CMK (cell line): ENCODE measurements around the gene ZFYVE27.
A peak's percentile ranks its signal among the peaks of the same experiment; 100 is the strongest.

Source experiments
- DNase-seq: peaks from one replicate; pipeline ENCODE4 v3.0.0-alpha.2; 2010; ENCODE audit warnings: low read depth

Gene ZFYVE27

DNA sequence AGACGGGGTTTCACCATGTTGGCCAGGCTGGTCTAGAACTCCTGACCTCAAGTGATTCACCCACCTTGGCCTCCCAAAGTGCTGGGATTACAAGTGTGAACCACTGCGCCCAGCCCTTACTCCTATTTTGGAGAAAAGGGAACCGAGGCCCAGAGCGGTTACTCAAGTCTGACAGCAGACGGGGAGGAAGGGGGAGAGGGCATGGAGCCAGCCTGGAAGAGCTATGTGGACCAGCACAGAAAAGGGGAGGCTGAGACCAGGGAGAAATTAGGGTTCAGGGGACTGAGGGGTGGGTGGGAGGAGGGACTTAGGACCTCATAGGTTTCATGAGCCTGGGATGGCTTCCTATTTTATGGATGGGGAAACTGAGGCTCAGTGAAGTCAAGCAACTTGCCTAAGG lies 33.3 kb downstream of the ZFYVE27 start:
- DNase-seq, result no peak

GRCh38 chr10:97771055-97771891 lies 34.3 kb downstream of the ZFYVE27 start:
- no peak for DNase-seq

GRCh38 chr10:97771913-97772823 lies 35.2 kb downstream of the ZFYVE27 start, which contains the start of gene SFRP5:
TSS of gene SFRP5 (minus strand) at chr10:97771999. CDS start at chr10:97771833, 166 bp downstream.
- peak; percentile 83 for DNase-seq

DNA sequence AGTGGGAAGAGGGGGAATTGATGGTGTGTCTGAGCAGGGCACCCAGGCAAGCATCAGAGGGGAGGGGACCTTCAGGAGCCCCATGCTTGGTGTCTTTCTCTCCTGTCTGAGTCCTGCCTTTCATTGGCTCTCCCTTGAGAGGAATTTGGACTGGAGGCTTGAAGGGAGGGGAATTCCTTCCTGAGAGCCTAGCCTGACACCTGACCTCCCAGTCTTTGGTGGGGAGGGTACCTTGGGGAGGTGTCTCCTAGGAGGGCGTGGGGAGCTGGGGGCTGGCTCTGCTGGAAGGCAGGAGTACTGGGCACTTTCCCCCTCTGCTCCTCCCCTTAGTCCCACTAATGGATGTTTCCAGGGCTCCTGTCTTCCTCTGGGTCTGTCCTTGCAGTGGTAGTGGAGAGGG lies 36.2 kb downstream of the ZFYVE27 start:
- DNase-seq, result no peak

GRCh38 chr10:97774811-97775294 lies 37.9 kb downstream of the ZFYVE27 start:
- no peak for DNase-seq

DNA sequence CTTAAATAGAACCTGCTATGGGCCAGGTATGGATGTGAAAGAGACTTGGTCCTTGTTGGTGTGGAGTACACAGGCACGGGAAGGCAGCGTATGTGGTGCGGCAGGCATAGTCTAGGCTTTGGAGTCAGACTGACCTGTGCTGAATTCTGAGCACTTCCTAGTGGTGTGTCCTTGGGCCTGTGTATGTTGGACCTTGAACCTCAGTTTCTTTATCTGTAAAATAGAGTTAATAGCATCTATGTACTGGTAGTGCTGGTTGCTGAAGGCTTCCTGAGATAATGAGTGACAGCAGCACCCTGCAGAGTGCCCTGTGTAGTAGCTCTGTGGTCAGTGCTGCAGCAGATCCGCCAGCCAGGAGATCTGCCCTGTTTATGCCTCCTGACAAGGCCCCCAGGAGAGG lies 40.2 kb downstream of the ZFYVE27 start:
- no peak for DNase-seq

- DNase-seq, result no peak
Observed at GRCh38 chr10:97778452-97779302, 41.7 kb downstream of the ZFYVE27 start.

GRCh38 chr10:97779492-97779891 lies 42.6 kb downstream of the ZFYVE27 start:
- DNase-seq, result no peak

DNA sequence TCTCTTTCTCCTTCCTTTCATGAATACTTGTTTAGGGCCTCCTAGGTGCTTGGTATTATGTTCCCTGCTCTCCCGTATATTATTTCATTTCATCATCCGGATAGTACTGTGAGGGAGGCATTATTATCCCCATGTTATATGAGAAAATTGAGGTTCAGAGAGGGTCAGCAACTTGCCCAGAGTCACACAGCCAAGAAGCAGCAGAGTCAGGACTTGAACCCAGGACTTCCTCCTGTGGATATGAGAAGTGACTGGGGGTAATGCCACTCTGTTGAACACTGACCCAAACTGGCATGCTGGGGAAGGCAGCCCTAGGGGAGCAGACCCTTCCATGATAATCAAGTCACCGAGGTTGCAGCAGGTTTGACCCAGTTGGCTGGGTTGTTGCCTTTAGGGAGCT lies 43.0 kb downstream of the ZFYVE27 start:
- no peak for DNase-seq

DNA sequence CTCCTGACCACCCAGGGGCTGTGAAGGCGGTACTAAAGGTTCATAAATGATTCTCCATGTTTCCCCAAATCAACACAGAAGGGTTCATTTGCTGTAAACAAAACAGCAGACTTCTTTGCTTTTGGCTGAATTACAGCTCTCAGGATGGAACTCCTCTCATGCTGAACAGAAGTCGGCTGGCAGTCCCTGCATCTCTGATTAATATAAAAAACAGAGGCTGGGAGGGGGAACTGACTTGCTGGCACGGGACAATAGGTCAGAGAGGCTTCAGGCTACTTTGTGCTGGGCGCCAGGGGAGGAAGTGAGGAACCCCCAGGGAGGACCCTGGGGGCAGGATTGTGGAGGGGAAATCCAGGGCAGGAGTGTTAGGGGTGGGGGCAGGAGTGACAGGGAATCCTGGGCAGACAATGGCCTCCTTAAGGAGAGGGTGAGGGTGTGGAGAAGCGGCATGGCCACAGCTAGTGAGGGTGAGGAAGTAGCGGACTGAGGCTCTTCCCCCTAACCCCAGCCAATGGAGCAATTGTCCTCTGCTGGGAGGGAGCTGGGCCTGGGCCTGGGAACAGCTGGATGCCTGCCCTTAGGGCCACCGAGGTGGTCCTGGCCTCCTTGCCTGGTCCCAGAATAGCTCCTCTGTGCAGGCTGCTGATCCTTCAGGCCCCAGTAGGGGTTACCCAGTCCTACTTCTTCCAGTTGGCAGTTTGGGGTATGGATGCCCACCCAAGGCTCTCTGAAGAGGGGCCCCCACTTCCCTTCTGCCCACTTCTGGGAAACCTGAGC lies 44.1 kb downstream of the ZFYVE27 start:
- DNase-seq, result no peak

DNA sequence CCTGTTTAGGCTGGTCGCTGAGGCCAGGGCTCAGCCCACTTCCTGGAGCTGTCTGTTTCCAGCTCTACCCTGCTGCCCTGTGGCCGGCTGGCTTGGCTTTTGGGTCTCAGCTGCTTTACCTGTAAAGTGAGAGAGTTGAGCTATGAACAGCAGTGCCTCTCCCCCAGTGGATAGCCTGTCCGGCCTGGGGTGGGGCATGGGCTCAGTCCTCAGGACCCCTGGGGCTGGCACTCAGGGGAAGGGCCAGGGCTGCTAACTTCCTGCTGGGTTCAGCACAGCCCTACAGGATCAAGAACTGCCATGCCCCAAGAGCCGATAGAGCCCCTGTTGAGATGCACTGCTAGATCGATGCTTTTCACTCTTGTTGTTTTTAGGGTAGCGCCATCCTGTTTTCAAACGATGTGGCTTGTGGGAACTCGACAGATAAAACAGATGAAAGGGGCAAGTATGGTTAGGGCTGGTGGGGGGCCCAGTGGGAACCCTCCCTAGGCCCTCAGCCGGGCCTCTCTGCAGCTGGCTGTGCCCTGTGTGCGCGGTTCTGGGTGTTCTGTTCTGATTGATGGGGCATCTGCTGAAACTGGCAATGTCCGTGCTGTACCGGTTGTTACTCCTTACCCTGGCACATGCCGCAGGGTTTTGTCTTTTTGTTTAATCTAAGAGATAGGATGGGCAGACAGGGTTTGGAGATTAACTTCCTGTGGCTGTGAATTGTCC lies 44.8 kb downstream of the ZFYVE27 start:
- peak; percentile 73 for DNase-seq

- DNase-seq, result no peak
Observed at GRCh38 chr10:97782455-97783228, 45.7 kb downstream of the ZFYVE27 start.

- no peak for DNase-seq
Observed at GRCh38 chr10:97784200-97784810, 47.4 kb downstream of the ZFYVE27 start.

- no peak for DNase-seq
Observed at GRCh38 chr10:97785231-97785630, 48.3 kb downstream of the ZFYVE27 start.

DNA sequence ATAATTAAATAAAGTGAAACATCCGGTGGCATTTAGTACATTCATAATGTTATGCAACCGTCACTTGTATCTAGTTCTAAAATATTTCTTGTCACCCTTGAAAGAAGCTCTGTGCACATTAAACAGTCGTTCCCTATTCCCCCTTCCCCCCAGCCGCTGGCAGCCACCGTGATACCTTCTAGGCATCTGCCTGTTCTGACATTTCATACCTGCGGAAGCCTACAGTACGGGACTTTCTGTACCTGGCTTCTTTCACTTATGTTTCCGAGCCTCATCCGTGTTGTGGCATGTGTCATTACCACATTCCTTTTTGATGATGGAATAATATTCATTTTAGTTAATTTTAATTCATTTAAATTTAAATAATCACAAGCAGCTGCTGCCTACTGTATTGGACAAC lies 48.8 kb downstream of the ZFYVE27 start:
- DNase-seq, result no peak

DNA sequence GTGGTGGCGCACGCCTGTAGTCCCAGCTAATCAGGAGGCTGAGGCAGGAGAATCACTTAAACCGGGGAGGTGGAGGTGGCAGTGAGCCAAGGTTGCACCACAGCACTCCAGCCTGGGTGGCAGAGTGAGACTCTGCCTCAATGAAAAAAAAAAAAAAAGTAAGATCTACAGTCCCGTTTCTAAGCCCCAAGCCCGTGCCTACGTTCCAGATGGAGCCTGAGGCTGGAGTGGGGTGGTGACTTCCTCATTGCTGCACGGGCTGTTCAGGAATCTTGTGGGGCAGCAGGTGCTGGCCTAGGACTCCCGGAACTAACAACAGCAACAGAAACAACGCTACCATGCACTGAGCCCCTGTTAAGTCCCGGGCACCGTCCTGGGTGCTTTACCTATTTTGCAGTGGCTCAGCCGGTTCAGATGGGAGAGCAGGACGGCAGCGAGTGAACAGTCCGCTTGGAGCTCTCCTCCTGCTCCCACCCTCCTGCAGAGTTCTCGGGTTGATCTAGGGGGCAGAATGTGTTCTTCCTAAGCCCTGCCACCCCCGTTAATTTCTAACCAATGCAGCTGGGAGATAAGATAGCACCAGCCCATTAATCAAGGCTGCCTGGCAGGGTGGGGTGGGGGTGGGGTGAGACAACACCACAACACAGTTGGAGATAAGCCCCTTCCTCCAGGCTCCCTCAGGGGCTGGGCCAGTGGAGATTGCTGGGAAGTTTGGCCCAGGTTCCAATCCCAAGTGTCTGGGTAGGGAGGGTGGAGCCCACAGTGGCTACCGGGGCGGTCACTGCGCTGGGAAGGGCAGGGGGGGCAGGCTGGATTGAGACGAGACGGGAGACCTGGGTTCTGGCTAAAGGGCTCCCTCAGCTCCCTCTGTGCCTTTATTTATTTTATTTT lies 51.9 kb downstream of the ZFYVE27 start:
- peak; percentile 96 for DNase-seq

DNA sequence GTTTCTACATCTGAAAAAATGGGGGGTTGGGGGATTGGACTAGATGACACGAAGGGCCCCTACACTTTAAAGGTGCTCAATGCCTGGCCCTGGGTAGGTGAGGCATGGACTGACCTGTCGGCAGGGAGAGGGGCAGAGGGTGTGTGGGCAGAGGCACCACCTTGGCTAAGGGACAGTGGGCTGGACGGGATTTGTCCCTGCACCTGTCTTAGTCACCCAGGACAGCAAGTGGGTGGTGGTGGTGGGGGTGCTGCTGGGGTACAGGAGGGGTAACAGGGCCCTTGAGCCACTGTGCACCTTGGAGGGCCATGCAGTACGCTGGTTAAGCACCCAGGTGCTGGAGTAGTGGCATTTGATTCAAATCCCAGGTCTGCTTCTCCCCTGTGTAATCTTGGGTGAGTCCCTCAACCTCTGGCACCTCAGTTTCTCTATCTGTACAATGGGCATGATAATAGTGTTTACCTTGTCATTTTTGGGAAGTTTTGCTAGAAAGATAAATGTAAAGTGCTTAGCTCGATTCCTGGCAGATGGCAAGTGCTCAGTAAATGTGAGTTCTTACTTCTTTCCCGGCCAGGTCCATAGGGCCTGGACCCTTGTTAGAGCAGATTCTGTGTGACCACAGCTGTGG lies 53.0 kb downstream of the ZFYVE27 start:
- DNase-seq, result no peak
